Breast epithelium (tissue), 4 donors: ENCODE measurements around the gene GCDH. TPM values are rescaled to one million over a fixed set of nuclear protein-coding genes. Genes with fewer than 3 reads are reported as not detected.

Source experiments
- DNase-seq, 2 donors: peaks; one replicate each; pipeline ENCODE4 v3.0.0-alpha.2; 2019; ENCODE audit warnings: low spot score in 2 of 2
- H3K27ac ChIP-seq, 2 donors: fragments of 200-600 bp; sonication (generic) in 1 of 2; one replicate each; pipeline ENCODE4 v1.5.1; 2016 to 2019; ENCODE audit warnings: mild to moderate bottlenecking in 1 of 2
- H3K27me3 ChIP-seq, 2 donors: fragments of 200-600 bp; sonication (generic) in 1 of 2; one replicate each; pipeline versions ENCODE4 v1.5.1 to v1.6.0; 2017 to 2019; ENCODE audit warnings: control low read depth in 1 of 2, mild to moderate bottlenecking in 1 of 2
- H3K36me3 ChIP-seq: fragments of 200-600 bp; one replicate; pipeline ENCODE4 v1.5.1; 2019
- H3K4me1 ChIP-seq, 2 donors: fragments of 200-600 bp; sonication (generic); one replicate each; pipeline ENCODE4 v1.5.1; 2016 to 2019; ENCODE audit warnings: control low read depth in 1 of 2
- H3K4me3 ChIP-seq, 3 donors: fragments of 200-600 bp; sonication (generic); 1 replicate in 2 of 3; 2 replicates in 1 of 3; pipeline ENCODE4 v1.5.1; 2016 to 2019; ENCODE audit warnings: mild to moderate bottlenecking in 3 of 3, moderate library complexity in 2 of 3
- H3K9me3 ChIP-seq, 2 donors: fragments of 200-600 bp; sonication (generic) in 1 of 2; one replicate each; pipeline ENCODE4 v1.5.1; 2016 to 2019; ENCODE audit warnings: control low read depth in 1 of 2
- POLR2A ChIP-seq: fragments of 450-650 bp; IDR thresholded peaks from one replicate; pipeline ENCODE4 v1.6.1; 2016; ENCODE audit warnings: antibody characterized with exemption, mild to moderate bottlenecking, moderate library complexity
- POLR2AphosphoS5 ChIP-seq, 3 donors: sonication (generic); formaldehyde crosslinking; IDR thresholded peaks; one replicate each; pipeline ENCODE4 v1.6.1; 2017; ENCODE audit warnings: antibody characterized with exemption in 3 of 3
- intact Hi-C: fragments of 100-400 bp; cut with DNase I; formaldehyde crosslinking; loops from one replicate; pipeline ENCODE4 v1.15.1; 2023; ENCODE audit warnings: low total_unique reads
- total RNA-seq, 3 donors: library from RNA; depleted of rRNA; stranded (reverse); fragments of >200 nt; gene quantifications; one replicate each; pipeline ENCODE4 v1.1.0, GENCODE V29; 2016
- TF ChIP-seq, protein P1 (sequence below), 3 donors: fragments of 450-650 bp; IDR thresholded peaks; one replicate each; pipeline ENCODE4 v1.5.1; 2016 to 2017; ENCODE audit warnings: antibody characterized with exemption in 3 of 3, mild to moderate bottlenecking in 3 of 3, moderate library complexity in 3 of 3

GCDH gene
- total RNA-seq, 3 donors from 2014 or later = 39.2 to 72.8 (median 50.1) TPM

DNA sequence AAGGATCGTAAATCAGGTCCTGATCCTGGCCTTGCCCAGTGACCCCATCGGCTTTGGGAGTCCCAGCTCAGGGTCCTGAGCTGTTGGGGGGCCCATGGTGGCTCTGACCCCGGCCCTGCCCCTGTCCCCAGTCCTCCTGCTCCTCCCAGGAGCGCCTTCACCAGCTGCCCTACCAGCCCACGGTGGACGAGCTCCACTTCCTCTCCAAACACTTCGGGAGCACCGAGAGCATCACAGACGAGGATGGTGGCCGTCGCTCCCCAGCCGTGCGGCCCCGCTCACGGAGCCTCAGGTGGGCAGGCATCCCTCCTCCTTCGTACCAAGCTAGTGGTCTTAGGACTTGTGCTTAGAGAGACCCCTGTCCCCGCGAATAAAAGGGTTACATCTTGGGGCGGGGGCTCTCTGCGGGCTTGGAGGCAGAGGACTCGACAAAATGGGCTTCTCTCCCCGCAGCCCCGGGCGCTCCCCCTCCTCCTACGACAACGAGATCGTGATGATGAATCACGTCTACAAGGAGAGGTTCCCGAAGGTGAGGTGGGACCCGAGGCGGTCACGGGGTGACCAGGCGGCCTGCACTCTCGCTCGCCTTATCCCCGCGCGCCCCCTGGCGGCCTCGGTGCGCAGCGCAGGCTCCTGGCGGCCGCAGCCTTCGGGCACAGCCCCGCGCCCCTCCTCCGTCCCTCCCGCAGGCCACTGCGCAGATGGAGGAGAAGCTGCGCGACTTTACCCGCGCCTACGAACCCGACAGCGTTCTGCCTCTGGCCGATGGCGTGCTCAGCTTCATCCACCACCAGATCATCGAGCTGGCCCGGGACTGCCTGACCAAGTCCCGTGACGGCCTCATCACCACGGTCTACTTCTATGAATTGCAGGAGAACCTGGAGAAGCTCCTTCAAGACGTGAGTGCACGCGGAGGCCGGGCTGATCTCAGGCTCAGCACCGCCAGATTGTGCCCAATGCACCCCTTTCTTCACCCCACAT, 43.5 kb upstream of the GCDH start:
- peaks cover 0 to 19% of the 10 kb centered on the region in 2 donors for H3K27me3 ChIP-seq
- peak; percentile 74 to 85 for DNase-seq
- no peaks in the 10 kb centered on the region for H3K9me3 ChIP-seq
- TF ChIP-seq, protein P1, sequence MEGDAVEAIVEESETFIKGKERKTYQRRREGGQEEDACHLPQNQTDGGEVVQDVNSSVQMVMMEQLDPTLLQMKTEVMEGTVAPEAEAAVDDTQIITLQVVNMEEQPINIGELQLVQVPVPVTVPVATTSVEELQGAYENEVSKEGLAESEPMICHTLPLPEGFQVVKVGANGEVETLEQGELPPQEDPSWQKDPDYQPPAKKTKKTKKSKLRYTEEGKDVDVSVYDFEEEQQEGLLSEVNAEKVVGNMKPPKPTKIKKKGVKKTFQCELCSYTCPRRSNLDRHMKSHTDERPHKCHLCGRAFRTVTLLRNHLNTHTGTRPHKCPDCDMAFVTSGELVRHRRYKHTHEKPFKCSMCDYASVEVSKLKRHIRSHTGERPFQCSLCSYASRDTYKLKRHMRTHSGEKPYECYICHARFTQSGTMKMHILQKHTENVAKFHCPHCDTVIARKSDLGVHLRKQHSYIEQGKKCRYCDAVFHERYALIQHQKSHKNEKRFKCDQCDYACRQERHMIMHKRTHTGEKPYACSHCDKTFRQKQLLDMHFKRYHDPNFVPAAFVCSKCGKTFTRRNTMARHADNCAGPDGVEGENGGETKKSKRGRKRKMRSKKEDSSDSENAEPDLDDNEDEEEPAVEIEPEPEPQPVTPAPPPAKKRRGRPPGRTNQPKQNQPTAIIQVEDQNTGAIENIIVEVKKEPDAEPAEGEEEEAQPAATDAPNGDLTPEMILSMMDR (IDR thresholded peaks at IDR 0.05) = peak; percentile 96 to 99 (median 98)
- TF ChIP-seq POLR2AphosphoS5 (IDR thresholded peaks at IDR 0.05) = peak in 2 of 3 donors; percentile 57 to 64
- no peak for TF ChIP-seq POLR2A
- intact Hi-C loops = loop anchor here (10.0 kb wide), 1 partner anchor 83 kb away; no protein-coding TSS in a partner anchor
- H3K4me3 ChIP-seq = peak overlapping the region in 2 of 3 donors; percentile 33 to 57
- no peak overlapping the region for H3K27ac ChIP-seq
- peaks cover 0 to 5% of the 10 kb centered on the region in 2 donors for H3K4me1 ChIP-seq
- H3K36me3 ChIP-seq = no peaks in the 10 kb centered on the region

DNA sequence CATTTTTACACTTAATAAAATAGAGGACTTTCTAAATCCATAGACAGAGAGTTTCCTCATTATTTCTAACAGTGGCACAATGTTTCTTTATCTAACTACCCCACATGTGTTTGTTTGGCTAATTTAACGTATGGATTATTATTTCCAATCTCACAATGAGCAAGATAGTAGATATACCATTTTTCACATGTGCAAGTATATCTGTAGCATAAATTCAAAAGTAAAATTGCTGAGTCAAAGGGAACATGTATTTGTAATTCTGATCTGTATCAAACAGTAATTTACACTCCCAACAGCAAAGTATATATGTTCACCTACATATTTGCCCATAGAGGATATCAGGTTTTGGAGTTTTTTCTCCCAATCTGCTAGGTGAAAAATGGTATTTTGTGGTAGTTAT, 34.3 kb upstream of the GCDH start:
- Histone ChIP-seq H3K4me1 (no peaks in the 10 kb centered on the region), H3K4me3 (no peak overlapping the region), H3K27me3 (no peaks in the 10 kb centered on the region), H3K27ac (no peak overlapping the region), H3K9me3 (no peaks in the 10 kb centered on the region), H3K36me3 (no peaks in the 10 kb centered on the region)
- intact Hi-C loops = no loop called here
- no peak for DNase-seq
- no peak for TF ChIP-seq POLR2A
- TF ChIP-seq POLR2AphosphoS5 (IDR thresholded peaks at IDR 0.05) = no peak
- TF ChIP-seq, protein P1 (IDR thresholded peaks at IDR 0.05) = no peak

DNA sequence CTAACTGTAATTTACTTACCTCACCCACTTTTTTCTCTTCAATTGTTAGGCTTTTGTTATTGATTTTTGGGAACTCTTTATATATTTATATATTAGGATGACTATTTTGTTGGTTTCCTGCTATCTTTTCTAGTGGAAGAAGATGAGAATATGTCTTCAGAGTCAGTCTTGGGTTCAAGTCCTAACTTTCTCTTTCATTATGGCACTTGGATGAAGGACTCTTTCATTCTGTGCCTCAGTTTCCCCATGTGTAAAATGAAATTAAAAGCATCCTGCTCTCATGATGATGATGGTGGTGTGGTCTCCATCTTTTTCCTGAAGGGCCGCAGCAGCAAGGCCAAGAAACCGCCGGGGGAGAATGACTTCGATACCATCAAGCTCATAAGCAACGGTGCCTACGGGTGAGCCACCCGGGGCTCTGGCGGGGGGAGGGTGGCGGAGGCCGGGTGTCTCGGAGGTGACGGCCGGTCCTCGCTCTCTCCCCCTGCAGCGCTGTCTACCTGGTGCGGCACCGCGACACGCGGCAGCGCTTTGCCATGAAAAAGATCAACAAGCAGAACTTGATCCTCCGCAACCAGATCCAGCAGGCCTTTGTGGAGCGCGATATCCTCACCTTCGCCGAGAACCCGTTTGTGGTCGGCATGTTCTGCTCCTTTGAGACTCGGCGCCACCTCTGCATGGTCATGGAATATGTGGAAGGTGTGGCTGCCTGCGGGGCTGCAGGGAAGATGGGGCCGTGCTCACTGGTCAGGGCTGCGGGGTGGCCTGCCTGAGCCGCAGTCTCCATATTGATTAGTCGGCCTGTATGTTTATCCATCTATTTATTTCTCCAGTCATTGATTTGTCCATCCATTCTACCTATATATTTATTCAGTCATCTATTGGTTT, 32.7 kb upstream of the GCDH start:
- Histone ChIP-seq H3K4me1 (no peaks in the 10 kb centered on the region), H3K36me3 (no peaks in the 10 kb centered on the region), H3K9me3 (no peaks in the 10 kb centered on the region), H3K27ac (no peak overlapping the region), H3K27me3 (no peaks in the 10 kb centered on the region), H3K4me3 (no peak overlapping the region)
- intact Hi-C loops = no loop called here
- no peak for DNase-seq
- TF ChIP-seq POLR2AphosphoS5 (IDR thresholded peaks at IDR 0.05) (no peak), POLR2A (no peak)
- TF ChIP-seq, protein P1 (IDR thresholded peaks at IDR 0.05) = no peak

DNA sequence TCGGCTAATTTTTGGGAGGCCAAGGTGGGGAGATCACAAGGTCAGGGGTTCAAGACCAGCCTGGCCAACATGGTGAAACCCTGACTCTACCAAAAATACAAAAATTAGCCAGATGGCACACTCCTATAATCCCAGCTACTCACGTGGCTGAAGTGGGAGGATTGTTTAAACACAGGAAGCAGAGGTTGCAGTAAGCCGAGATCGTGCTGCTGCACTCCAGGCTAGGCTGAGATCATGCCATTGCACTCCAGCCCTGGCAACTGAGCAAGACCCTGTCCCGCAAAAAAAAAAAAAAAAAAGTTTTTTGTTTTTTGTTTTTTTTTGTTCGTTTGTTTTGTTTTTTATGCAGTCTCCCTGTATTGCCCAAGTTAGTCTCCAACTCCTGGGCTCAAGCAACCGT, 31.4 kb upstream of the GCDH start:
- H3K4me3 ChIP-seq = no peak overlapping the region
- no peaks in the 10 kb centered on the region for H3K27me3 ChIP-seq
- no peaks in the 10 kb centered on the region for H3K9me3 ChIP-seq
- intact Hi-C loops = no loop called here
- no peak overlapping the region for H3K27ac ChIP-seq
- no peaks in the 10 kb centered on the region for H3K4me1 ChIP-seq
- H3K36me3 ChIP-seq = no peaks in the 10 kb centered on the region
- TF ChIP-seq, protein P1 (IDR thresholded peaks at IDR 0.05) = no peak
- TF ChIP-seq POLR2A (no peak), POLR2AphosphoS5 (IDR thresholded peaks at IDR 0.05) (no peak)
- no peak for DNase-seq
